ENCODE data around the gene ELK1.

Gene ELK1

DNA sequence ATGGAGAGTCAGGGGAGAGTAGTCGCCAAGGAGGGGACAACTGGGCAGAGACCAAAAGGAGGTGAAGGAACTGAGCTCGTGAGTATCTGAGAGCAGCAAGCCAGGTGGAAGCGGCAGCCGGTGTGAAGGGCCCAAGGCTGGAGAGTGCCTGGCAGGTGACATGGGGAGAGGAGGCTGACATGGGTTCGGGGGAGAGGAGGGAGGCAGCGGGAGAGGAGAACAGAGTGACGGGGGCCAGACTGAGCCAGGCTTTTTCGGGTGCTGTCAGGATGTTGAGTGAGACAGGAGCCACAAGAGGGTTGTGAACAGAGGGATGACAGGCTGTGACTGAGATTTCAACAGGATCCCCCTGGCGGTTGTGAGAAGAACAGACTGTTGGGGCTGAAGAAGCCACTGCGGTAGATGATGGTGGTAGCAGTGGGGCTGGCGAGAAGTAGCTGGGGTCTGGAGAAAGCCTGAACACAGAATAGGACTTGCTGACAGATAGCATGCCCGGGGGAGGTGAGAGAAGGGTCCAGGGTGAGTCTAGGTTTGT is 5.7 kb downstream of the ELK1 start:
- no peak for DNase-seq

DNA sequence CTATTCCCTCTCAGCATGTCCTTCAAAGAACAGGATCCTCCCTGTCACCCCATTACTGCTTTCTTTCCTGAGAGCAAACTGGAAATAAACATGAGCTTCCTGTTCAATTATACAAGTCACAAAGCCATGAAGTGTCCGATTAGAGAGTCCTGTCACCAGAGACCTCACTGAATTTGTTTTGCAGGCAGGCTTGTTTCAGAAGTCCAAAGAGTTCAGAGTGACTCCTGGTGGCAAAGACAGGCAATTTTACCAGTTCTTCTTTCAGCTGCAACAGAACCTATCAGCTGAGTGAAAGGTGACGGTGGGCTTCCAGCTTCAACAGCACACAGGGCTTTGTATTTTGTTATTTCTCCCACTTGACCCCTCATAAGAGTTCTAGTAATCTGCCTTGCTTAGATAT is 6.4 kb downstream of the ELK1 start:
- DNase-seq: no peak

DNA sequence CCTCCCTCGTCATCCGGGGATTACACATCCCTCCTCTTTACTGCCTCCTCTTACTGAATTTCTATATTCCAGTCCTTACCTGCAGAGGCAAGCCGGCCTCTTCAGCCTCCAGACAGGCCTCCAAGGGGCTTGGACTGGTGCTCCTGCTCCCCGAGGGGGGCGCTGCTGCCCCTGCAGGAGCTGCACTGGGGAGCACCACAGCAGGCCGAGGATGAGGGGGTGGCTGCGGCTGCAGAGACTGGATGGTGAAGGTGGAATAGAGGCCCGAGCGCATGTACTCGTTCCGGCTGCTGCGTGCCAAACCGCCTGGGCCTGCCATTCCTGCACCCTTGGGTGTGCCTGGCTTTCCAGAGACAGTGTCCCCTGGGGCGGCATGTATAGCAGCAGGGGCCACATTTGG is 11.5 kb downstream of the ELK1 start:
- no peak for DNase-seq

DNA sequence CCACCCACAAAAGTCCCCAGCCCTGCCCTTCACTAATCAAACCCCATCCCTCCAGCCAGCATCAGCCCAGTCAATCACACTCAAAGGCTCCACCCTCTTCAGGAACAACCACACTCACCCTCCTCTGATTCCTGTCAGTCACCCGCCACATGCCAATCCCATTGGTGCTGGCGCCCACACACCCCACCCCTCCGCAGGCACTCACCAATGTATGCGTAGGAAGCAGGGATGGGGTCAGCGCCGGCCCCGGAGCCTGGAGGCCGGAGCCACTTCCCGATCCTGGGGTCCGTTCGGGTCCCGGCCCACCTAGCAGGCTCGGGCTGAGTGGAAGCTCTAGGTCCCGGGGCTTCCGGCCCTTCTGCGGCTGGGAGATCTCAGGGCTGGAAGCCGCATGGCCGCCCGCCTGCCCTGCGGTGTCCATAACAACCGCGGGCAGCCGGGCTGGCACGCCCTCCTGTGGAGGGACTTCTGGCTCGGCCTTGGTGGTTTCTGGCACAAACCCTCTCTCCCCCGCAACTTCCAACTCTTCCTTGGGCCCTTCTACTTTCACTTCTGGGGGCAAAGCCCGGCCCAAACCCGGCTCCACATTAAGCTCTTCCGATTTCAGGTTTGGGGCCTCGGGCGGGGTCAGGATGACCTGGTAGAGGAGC is 12.7 kb downstream of the ELK1 start:
- no peak for DNase-seq

DNA sequence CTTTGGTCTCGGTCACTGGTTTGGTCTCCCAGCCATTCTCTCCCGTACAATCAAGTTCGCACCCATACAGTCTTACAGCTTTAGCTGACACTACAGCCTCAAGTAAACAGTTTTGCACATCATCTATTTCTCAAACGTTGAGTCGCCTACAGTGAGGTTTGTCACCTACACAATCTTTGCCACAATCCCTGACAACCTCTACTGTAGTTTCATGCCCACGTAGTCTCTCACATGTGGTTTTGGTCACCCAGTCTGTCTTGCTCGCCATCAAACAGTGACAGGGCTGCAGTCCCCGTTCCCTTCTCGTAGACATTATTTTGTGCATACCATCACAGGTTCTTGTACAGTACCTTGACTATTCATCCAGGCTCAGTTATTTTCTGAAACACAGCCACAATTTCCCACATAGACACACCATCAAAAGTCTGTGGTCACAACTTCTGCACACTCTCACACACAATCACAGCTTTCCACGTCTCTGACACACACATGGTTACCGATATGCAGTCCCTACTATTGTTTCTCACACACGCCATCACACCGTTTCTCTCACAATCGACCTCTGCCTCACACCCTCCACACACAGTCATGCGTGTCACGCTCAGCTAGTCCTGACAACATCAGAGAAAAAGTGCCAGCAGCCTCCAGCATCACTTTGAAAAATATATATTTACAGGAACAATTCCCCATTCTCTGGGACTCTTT is 15.3 kb downstream of the ELK1 start:
- no peak for DNase-seq

DNA sequence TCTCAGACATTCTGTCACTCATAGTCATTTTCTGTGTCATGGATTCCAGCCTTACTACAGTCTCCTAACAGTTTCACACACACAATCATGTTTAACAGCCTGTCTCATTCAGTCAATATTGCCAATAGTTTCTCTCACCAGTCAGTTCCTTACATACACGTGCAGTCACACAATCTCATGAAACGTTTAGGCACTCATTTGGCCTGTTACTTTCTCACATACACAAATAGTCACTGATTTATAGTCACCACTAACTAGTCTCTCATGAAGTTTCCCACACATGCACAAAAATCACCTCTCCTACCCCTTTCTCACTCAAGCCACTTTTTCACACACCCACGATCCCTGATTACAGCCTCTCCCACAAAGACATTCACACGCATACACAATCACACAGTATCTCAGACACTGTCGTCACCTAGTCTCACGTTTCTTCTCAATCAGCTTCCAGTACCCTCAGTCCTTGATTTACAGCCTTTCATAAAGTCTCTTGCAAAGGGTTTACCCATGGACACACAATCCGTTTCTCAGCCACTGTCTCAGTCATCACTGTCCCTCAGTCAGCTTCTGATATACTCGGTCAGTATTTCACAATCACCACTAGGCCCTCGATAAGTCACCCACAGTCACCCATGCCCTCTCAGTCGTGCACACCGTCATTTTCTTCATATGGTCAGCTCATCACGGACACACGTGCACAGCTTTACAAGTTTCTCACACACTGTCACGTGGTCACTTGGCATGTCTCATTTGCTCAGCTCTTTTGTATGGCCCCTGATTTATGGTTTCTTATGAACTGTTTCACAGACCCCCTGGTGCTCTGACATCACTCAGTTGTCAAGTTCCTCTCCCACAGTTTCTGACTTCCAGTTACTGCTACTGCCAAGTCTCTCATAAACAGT is 16.4 kb downstream of the ELK1 start:
- DNase-seq: no peak

DNA sequence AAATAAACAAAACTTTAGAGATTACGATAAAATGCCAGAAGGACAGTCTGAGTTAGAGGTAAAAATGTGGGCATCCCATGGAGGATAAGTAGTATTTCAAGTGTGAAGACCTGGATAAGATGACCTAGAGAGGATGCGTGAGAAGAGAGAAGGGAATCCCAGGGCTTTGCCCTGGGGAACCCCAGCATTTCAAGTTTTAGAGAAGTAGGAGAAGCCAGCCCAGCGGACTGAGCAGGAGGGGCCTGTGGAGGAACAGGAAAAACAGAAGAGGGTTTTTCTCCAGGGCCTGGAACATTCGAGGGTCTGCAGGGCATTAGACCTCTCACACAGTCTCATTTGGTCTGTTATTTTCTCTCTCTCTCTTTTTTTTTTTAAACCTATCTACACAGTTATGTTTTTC is 17.7 kb downstream of the ELK1 start:
- no peak for DNase-seq

DNA sequence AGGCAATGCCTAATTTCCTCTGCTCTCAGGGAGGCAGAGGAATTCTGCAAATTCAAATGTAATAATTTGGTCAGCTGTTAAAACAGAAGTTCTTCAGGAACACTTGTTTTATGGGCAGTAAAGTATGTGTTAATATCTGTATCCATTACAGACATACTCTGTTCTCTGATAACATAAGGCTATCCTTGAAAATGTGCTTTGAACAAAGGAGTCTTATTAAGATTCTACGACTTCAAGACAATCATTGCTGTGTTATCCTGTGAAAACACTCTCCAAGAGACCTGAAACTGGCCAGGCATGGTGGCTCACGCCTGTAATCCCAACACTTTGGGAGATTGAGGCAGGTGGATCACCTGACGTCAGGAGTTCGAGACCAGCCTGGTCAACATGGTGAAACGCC is 18.7 kb downstream of the ELK1 start:
- no peak for DNase-seq

DNA sequence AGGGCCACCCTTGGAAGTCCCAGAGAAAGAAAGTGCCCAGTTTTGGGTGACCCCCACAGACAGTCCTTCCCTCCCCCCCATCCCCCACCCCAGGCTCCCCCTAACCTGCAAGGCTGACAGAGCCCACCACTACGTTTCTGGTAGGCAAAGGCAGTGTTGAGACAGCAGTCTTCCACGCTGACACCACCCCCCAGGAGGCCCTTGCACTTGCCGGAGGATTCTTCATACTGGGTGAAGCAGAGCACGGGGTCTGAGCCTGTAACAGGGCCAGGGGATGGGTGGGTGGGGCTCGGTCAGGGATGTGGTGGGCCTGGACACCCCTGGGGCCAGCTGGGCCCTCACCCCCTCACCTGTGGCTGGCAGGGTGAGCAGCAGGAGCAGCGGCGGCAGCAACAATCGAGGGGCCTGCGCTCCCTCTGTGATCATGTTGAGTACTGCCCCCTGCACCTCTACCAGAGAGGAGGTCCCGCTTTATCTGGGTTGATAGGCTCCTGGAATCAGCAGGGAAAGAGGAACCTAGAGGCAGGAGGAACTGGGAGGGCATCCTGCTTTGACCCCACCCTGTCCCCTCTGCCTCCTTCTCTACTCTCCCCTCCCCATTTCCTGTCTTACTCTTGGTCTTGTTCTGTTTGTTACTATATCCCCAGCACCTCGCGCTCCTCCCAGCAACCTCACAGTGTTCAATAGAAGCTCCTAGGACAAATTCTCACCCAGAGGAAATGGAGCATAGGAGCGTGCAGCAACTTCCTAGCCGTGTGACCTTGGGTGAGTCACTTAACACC is 20.8 kb downstream of the ELK1 start, which contains the start of gene CFP:
Gene CFP, minus strand, starts transcription at position 512 of the 782 bp plus-strand sequence. Its CDS starts 86 bp downstream, at position 426.
- DNase-seq: no peak

DNA sequence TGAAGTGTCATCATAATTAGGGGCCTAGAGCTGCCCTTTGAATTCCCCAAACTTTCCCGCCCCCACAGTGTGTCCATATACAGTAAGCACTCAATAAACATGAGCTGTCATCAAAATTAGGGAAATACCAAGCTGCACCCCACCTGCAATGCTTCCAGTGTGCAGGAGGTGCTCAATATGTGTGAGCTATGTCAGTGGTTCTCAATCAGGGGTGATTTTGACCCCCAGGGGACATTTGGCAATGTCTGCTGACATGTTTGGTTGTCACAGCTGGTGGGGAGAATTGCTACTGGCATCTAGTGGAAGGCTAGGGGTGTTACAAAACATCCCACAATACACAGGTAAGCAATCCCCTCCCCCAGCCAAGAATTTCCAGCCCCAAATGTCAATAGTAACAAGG is 21.4 kb downstream of the ELK1 start:
- no peak for DNase-seq

DNA sequence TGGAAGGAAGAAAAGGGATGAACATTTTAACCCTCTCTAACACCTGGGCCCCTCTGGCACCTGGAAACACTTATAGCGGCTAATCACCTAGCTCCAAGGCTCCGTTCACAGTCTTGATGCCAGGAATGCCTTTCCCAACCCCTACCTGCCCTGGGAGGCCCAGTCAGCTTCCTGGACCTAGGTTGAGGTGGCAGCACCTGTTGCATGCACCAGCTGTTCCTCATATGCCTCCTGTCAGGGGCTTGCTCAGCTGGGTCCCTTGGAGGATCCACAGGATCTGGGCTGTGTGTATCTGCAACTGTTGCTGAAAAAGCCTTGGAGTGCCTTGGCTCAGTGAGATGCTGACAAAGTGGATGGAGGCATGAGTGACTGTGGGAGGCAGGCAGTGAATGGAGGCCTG is 25.0 kb downstream of the ELK1 start:
- DNase-seq: no peak

DNA sequence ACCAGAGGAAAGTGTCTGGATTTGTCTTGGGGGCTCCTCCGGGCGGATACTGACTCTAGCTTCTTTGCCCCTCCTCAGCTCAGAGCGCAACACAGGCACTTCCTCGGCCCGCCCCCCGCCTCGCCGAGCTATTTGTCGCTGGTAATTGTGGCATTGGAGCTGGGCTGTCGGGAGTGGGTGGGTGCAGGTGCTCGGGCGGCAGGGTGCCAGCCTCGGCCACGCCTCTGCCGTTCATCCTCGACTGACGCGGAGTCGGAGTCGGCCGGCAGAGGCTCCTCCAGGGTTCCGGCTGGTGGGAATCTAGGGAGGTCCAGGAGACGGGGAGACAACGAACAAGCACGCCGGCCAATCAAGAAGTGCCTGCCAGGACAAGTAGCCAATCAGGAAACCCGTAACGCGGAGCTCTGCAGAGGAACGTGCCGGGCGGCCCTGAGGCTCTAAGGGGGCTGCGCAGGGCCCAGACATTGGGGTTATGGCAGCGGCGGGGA is 26.8 kb downstream of the ELK1 start:
- peak; percentile 88 for DNase-seq

DNA sequence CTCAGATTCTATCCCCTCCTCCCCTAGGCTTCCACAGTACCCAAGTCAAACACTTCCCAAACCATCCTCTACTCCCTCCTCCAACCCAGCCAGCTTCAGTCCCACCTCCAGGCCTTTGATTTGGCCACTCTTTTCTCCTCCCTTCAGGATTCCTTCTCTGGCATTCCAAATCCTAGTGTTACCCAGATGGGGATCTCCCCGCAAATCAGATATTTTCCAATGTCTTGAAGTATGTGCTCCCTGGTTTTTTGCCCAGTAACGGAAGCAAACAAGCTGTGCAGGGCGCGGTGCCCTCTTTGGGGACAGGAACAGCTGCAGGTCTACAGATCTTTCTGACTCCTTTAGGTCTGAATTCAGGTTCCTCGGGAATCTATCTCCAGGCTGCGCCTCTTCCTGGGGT is 28.5 kb downstream of the ELK1 start:
- DNase-seq: no peak

DNA sequence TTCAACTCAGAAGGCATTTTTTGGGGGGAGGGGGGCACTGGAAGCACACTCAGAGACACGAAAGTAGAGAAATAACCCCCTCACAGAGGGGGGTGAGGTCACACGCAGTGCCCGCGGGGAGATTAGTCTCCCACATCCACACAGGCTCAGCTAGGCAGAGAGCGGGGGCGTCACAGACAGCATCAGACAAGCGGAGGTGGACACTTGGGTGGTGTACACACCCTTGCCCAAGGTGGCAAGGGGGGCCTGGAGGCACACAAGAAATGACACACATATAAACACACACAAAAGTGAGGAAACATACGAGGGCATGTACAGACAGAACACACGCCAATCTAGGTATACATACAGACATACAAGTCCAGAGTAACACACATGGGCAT is 30.1 kb downstream of the ELK1 start:
- no peak for DNase-seq

DNA sequence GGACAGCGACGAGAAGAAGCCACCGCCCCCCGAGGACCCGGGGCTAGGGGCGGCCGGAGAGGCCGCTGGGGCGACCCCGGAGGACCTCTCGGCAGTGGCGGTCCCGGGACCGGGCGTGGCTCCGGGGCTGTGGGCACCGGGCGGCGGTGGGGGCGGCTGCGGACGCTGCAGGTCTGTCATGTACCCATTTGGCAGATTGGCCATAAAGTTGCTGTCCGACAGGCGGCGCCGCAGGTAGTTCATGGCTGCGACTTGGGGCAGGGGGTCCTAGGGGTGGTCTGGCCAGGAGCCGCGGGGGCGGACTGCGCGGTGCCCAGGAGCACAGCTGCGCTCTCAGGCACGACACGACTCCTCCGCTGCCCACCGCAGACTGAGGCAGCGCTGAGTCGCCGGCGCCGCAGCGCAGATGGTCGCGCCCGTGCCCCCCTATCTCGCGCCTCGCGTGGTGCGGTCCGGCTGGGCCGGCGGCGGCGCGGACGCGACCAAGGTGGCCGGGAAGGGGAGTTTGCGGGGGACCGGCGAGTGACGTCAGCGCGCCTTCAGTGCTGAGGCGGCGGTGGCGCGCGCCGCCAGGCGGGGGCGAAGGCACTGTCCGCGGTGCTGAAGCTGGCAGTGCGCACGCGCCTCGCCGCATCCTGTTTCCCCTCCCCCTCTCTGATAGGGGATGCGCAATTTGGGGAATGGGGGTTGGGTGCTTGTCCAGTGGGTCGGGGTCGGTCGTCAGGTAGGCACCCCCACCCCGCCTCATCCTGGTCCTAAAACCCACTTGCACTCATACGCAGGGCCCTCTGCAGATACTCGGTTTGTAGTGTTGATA is 30.7 kb downstream of the ELK1 start, which contains the start of gene SYN1:
Gene SYN1, minus strand, starts transcription at position 372 of the 817 bp plus-strand sequence. Its CDS starts 129 bp downstream, at position 243.
- peak; percentile 69 for DNase-seq

DNA sequence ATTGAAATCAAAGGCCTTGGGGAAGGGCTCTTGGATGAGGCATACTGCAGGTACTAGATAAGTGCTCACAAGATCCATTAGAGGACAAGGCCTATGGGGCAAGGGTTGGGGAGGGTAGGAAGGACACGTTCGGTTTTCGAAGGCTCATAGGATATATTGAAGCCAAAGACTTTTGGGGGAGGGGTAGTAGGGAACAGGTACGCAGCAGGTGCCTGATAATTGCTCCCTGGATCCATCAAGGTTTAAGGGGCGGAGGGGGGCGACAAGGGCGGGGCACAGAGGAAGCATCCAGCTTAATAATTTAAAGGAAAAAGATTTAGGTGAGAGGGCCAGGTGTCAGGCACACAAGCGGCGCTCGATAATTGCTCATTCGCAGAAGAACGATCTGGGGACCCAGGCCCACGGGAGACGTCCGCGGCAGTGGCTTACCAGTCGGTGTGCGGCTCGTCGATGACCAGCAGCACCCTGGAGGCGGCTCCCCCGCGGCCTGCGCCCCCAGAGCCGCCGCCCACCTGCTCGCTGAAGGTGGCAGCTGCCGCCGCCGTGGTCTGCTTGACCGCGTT is 31.4 kb downstream of the ELK1 start:
- no peak for DNase-seq

DNA sequence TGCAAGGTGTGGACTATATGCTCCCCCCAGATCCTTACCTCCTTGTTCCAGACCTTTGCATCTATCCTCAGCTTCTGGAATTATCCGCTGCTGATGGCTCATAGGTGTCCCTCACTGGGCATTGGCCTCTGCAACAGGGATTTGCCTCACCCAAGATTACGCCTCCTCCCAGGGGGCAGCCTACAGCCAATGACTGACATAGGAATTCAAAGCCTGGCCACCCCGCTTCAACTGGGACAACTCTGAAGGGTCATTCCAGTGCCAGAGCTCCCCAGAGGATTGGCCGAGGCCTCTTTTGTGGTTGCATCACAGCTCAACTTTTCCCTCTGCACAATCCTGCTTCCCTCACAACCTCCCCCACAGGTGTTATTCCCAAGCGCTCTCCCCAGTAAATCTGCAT is 35.7 kb downstream of the ELK1 start:
- no peak for DNase-seq

DNA sequence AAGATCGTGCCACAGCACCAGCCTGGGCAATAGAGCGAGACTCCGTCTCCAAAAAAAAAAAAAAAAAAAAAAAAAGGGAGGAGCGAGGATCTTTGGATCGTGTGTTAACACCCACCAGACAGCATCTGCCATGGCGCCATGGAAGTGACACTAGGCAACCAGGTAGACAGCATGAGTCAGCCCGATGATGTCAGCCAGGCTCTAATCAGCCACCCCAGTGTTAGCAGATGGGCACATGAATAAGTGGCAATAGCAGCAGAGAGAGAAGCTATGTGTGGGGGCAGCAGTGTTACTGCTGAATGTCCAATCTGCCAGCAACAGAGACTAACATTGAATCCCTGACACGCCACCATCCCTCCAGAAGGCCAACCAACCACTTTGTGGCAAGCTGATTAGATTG is 37.3 kb downstream of the ELK1 start:
- DNase-seq: peak; percentile 66

DNA sequence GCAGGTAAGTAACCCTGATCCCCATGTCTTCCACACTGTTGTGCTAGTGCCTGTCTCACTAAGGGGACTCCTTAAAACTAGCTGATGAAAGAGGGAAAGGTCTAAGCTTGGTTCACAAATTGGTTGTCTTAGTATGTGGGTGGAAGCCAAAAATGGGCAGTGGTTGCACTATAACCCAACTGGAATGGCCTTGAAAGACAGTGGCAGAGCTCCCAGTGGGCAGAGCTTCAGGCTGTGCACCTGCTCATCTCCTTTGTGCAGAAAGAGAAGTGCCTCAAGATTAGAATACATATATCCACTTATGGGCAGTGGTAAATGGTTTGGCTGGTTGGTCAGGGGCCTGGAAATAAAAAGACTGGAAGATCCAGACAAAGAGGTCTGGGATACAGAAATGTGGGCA is 37.9 kb downstream of the ELK1 start:
- no peak for DNase-seq

DNA sequence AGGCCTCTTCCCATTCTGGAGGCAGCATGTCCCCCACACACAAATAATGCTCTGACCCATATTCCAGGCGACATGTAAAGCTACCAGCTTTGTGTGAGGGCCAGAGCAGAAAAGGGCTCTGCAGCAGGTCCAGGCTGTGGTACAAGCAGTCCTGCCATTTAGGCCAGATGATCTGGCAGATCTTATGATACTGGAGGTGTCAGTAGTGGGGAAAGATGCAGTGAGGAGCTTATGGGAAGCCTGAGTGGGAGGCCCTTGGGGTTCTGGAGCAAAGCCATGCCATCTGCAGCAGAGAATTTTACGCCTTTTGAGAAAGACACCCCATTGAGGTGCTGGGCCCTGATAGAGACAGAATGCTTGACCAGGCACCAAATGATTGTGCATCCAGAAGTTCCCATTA is 38.4 kb downstream of the ELK1 start:
- no peak for DNase-seq

DNA sequence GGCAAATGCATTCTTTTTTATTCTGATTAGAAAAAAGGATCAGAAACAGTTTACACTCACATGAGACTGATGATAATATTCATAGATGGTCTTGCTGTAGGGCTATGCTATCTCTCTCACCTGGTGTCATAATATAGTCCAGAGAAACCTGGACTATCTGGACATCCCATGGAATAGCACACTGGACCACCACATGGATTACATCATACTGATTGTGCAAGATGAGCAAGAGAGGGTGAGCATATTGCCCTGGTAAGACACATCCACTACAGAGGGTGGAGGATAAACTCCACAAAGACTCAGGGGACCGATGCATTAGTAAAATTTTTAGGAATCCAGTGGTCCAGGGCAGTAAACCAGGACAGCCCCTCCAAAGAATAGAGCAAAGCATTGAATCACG is 38.9 kb downstream of the ELK1 start:
- no peak for DNase-seq

Measured in NCI-H2171 treated with DMSO at 0.1 percent for 48 hours (cell line).